WTC11 (cell line): ENCODE measurements around the gene AUH.

Source experiments
- CTCF ChIP-seq: fragments of 200-600 bp; IDR thresholded peaks from 2 replicates; pipeline ENCODE4 v1.8.0; 2022; ENCODE audit warnings: antibody characterized with exemption
- SMAD4 ChIP-seq: sonication (generic); formaldehyde crosslinking; IDR thresholded peaks from 2 replicates; pipeline ENCODE4 v1.8.0; 2022; ENCODE audit warnings: mild to moderate bottlenecking, missing genetic modification reagents
- USF1 ChIP-seq: sonication (generic); formaldehyde crosslinking; IDR thresholded peaks from 2 replicates; pipeline ENCODE4 v1.8.0; 2022; ENCODE audit warnings: mild to moderate bottlenecking, missing genetic modification reagents

- TF ChIP-seq USF1 (CRISPR knock-in tag) (no peak), CTCF (no peak), SMAD4 (CRISPR knock-in tag) (no peak)
Measured at GRCh38 chr9:91333551-91333950, 28.2 kb downstream of the AUH start.
